HEK293 (cell line): ENCODE results near the gene LZTR1.

Source experiments
- CTCF ChIP-seq: fragments of 450-650 bp; formaldehyde crosslinking; IDR thresholded peaks from 2 replicates; pipeline ENCODE4 v1.5.1; 2016; ENCODE audit warnings: missing biosample characterization, missing genetic modification characterization
- YY1 ChIP-seq: fragments of 450-650 bp; formaldehyde crosslinking; IDR thresholded peaks from 2 replicates; pipeline ENCODE4 v1.5.1; 2018; ENCODE audit warnings: missing biosample characterization, missing genetic modification characterization

GRCh38 chr22:21038405-21038804 lies 56.3 kb downstream of the LZTR1 start:
- no peak for TF ChIP-seq YY1 (tag by site-specific recombination)
- TF ChIP-seq CTCF (tag by site-specific recombination), result no peak
